ENCODE measurements around the gene KIAA0930. TPM values are rescaled to one million over a fixed set of nuclear protein-coding genes. Genes with fewer than 3 reads are reported as not detected.
A peak's percentile ranks its signal among the peaks of the same experiment; 100 is the strongest.

The KIAA0930 gene
- polyA plus RNA-seq, 1 donor from 2014 or later: 129 TPM

GRCh38 chr22:45221201-45221600 lies 19.5 kb downstream of the KIAA0930 start:
- Histone ChIP-seq H3K27me3 (ENCODE audit: insufficient read depth, low read depth, low read length) (no peaks in the 10 kb centered on the region), H3K9me2 (ENCODE audit: insufficient read depth, low read length) (peaks cover 3% of the 10 kb centered on the region), H3K79me2 (replicated peaks; ENCODE audit: insufficient read depth, low read length) (peaks cover 45% of the 10 kb centered on the region), H3K36me3 (ENCODE audit: insufficient read depth, low read length) (no peaks in the 10 kb centered on the region), H3K9ac (ENCODE audit: low read length) (no peak overlapping the region), H2AFZ (ENCODE audit: low read depth, low read length) (no peak overlapping the region), H4K20me1 (ENCODE audit: insufficient read depth) (peaks cover 10% of the 10 kb centered on the region), H3K27ac (ENCODE audit: low read length) (no peak overlapping the region), H3K4me2 (ENCODE audit: low read length) (no peak overlapping the region), H3K4me3 (ENCODE audit: low read length) (no peak overlapping the region), H3K9me3 (ENCODE audit: low read length) (no peaks in the 10 kb centered on the region), H3F3A (ENCODE audit: insufficient read depth, low read length, poor library complexity, severe bottlenecking) (no peaks in the 10 kb centered on the region)
- TF ChIP-seq RAD21 (conservative IDR thresholded peaks at IDR 0.05): no peak
- TF ChIP-seq SMC3 (conservative IDR thresholded peaks at IDR 0.05; ENCODE audit: poor library complexity): no peak
- TF ChIP-seq MXI1 (conservative IDR thresholded peaks at IDR 0.05; ENCODE audit: poor library complexity, severe bottlenecking): no peak
- TF ChIP-seq REST (IDR thresholded peaks at IDR 0.05; ENCODE audit: borderline replicate concordance): no peak
- no peak for TF ChIP-seq CTCF (IDR thresholded peaks at IDR 0.05; ENCODE audit: poor library complexity, severe bottlenecking)
- no peak for TF ChIP-seq EZH2 (IDR thresholded peaks at IDR 0.05; ENCODE audit: borderline replicate concordance, insufficient read depth, low read length, poor library complexity, severe bottlenecking)
- TF ChIP-seq TAF1 (IDR thresholded peaks at IDR 0.05; ENCODE audit: low read depth): no peak

- Histone ChIP-seq H3K79me2 (replicated peaks; ENCODE audit: insufficient read depth, low read length) (peaks cover 47% of the 10 kb centered on the region), H4K20me1 (ENCODE audit: insufficient read depth) (peaks cover 10% of the 10 kb centered on the region), H2AFZ (ENCODE audit: low read depth, low read length) (no peak overlapping the region)
Measured at GRCh38 chr22:45218976-45219375, 21.7 kb downstream of the KIAA0930 start.

More at GRCh38 chr22:45218976-45219375, 21.7 kb downstream of the KIAA0930 start:
- no peak for TF ChIP-seq REST (IDR thresholded peaks at IDR 0.05; ENCODE audit: borderline replicate concordance)
- no peak for TF ChIP-seq CTCF (IDR thresholded peaks at IDR 0.05; ENCODE audit: poor library complexity, severe bottlenecking)
- TF ChIP-seq POLR2AphosphoS5 (IDR thresholded peaks at IDR 0.05): no peak
- TF ChIP-seq EP300 (conservative IDR thresholded peaks at IDR 0.05; ENCODE audit: poor library complexity, severe bottlenecking): no peak
- no peak for TF ChIP-seq SMC3 (conservative IDR thresholded peaks at IDR 0.05; ENCODE audit: poor library complexity)
- TF ChIP-seq TAF1 (IDR thresholded peaks at IDR 0.05; ENCODE audit: low read depth): no peak
- TF ChIP-seq EZH2 (IDR thresholded peaks at IDR 0.05; ENCODE audit: borderline replicate concordance, insufficient read depth, low read length, poor library complexity, severe bottlenecking): no peak
- no peak for TF ChIP-seq MXI1 (conservative IDR thresholded peaks at IDR 0.05; ENCODE audit: poor library complexity, severe bottlenecking)
- no peak for TF ChIP-seq RAD21 (conservative IDR thresholded peaks at IDR 0.05)
- H3K27ac ChIP-seq (ENCODE audit: low read length): peak overlapping the region; percentile 0
- H3K4me3 ChIP-seq (ENCODE audit: low read length): no peak overlapping the region
- H3K27me3 ChIP-seq (ENCODE audit: insufficient read depth, low read depth, low read length): no peaks in the 10 kb centered on the region
- H3K4me2 ChIP-seq (ENCODE audit: low read length): no peak overlapping the region
- H3K9me2 ChIP-seq (ENCODE audit: insufficient read depth, low read length): peaks cover 3% of the 10 kb centered on the region
- no peaks in the 10 kb centered on the region for H3F3A ChIP-seq (ENCODE audit: insufficient read depth, low read length, poor library complexity, severe bottlenecking)
- no peak overlapping the region for H3K9ac ChIP-seq (ENCODE audit: low read length)
- H3K36me3 ChIP-seq (ENCODE audit: insufficient read depth, low read length): no peaks in the 10 kb centered on the region
- no peaks in the 10 kb centered on the region for H3K9me3 ChIP-seq (ENCODE audit: low read length)

All from neural cell (in vitro differentiated cells).